ENCODE measurements around the gene SYMPK. TPM values are rescaled to one million over a fixed set of nuclear protein-coding genes. Genes with fewer than 3 reads are reported as not detected.
"Not testable (repeated sequence)": the region's sequence is repeated elsewhere in the genome, so short reads cannot be mapped to it uniquely, and the experiment has no call there.

The SYMPK gene
- total RNA-seq, 1 experiment from 2014 or later = 89.3 TPM

DNA sequence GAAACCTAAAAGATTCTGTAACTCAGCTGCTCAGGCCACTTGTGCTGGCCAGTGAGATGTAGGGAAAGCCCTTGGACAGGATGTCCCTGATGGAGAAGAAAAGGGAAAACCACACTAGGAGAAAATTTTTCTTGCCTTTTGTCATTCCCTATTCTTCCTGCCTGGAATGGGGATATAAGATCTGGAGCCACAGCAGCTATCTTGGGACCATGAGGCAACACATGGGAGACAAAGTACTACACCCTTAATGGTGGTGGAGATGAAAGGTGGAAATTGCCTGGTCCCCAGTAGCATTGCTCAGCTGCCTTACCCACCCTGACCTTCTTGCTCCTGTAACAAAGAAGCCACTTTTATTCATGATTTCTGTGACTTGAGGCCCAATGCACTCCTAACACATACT lies 57.2 kb downstream of the SYMPK start:
- no peak for DNase-seq (ENCODE audit: low read depth)

DNA sequence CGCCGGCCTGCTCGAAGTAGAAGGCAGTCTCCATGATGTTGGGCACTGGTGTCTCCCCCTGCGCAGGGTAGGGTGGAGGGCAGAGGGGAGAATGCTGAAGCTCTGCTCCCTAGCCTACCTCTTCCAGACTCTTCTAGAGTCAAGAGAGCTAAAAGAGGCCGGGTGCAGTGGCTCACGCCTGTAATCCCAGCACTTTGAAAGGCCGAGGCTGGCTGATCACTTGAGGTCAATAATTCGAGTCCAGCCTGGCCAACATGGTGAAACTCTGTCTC lies 58.1 kb downstream of the SYMPK start:
- no peak for DNase-seq (ENCODE audit: low read depth)

DNA sequence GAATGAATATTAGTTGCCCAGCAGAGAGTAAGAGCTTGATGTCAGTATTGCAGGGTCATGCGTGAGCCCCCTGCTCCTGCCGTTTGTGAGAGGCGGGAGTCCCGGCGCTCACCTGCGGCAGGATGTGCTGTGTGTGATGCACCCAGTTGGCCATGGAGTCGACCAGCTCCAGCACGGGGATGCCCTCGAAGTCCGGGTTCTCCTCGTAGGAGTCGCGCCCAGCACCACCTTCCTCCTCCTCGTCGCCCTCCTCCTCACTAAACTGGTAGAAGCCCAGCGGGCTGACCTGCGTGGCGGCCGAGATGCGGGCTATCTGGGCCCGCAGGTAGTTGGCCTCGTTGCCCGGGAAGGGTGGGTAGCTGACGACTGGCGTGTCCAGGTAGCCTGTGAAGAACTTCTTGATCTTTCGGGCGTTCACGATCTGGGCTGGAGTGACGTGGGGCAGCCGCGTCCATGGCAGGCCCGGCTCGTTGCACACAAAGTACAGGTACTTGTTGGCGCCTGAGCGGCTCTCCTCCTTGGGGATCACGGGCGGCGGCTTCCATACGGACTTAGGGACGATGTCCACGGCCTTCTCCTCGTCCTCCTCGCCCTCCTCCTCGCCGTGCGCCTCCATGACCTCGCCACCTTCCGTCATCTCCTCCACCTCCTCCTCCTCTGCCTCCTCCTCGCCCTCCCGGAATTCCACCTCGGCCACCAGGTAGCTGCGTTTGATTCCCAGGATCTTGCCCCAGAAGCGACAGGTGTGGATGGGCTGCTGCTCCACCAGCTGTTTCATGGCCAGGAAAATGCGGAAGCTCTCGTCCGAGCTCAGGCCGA lies 58.6 kb downstream of the SYMPK start:
- no peak for DNase-seq (ENCODE audit: low read depth)

DNA sequence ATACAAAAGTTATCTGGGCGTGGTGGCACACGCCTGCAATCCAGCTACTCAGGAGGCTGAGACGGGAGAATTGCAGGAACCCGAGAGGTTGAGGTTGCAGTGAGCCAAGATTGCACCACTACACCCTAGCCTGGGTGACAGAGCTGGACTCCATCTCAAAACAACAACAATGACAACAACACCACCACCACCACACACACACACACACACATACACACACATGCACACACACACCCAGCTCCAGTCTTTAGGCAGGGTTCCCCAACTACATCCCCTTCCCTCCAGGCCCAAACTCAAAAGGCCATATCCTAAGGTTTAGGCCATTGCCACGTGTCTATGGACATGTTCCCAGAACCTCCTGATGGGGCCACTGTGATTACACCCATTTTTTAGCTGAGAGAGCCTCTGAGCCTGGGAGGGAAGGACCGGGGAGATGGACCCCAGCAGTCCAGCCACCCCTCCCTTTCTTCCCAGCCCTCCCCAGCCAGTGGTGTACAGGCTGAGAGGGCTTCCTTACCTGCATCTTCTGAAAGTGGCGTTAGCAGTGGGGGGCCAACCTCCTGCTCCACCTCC lies 61.3 kb downstream of the SYMPK start:
- no peak for DNase-seq (ENCODE audit: low read depth)

DNA sequence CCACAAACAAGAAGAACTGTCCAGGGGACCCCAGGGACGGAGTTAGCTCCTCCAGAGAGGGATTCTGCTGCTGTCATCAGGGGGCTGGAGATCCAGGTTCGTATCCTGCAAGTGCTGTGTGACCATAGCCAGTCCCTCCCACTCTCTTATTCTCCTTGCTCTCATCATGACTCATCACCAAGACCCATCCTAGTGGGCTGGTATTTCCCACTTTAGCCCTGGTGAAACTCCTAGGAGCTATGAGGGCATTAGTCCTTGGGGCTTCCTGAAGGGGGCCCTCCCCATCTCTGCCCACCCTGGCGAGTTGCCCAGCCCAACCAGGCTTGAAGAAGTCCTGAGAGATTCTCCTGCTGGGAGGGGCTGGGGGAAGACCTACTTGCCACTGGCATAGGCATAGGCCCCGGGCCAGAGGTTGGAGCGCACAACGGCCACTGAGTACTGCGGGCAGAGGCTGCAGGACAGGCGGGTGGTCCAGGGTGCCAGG lies 62.8 kb downstream of the SYMPK start:
- peak; percentile 76 for DNase-seq (ENCODE audit: low read depth)

DNA sequence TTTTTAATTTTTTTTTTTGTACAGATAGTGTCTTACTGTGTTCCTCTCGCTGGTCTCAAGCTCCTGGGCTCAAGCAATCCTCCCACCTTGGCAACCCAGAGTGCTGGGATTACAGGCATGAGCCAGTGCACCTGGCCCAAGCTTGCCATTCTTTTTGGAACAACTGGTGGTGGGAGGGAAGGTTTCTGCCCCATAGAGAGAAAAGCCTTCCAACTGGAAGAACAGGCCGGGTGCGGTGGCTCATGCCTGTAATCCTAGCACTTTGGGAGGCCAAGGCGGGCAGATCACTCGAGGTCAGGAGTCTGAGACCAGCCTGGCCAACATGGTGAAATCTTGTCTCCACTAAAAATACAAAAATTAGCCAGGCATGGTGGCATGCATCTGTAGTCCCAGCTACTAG lies 63.4 kb downstream of the SYMPK start:
- DNase-seq (ENCODE audit: low read depth) = not testable (repeated sequence)

DNA sequence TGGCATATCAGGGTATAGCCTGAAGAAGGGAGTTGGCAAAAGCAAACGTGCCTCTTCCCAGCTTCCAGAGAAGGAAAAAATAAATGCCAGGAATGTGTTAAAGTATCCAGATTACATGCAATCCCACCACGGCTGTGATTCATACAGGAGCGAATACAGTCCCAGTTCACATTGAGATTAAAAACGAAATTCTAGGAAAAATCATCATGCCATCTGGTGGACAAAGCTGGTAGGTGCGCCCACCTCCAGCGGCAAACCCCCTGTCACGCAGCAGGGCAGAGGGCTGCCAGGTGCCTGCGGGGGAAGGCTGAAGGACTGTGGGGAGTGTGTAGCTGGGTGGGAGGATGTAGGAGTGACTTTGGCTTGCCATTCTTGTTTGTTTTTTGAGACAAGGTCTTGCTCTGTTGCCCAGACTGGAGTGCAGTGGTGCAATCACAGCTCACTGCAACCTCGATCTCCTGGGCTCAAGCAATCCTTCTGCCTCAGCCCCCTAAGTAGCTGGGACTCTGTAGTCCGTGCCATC lies 63.9 kb downstream of the SYMPK start:
- DNase-seq (ENCODE audit: low read depth) = peak; percentile 77

DNA sequence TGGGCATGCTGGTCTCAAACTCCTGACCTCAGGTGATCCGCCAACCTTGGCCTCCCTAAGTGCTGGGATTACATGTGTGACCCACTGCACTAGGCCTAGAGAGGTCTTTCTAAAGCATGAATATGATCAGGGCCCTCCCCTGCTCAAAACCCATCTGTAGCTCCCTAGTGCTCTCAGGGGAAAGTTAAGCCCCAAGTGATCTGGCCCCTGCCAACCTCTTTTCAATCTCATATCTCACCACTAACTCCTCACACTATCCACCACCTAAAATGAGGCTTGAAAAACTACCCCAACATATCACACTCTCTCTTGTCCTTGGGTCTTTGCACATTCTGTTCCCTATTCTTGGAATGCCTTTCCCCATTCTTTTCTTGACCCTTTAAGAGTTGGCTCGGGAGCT lies 68.3 kb downstream of the SYMPK start:
- no peak for DNase-seq (ENCODE audit: low read depth)

DNA sequence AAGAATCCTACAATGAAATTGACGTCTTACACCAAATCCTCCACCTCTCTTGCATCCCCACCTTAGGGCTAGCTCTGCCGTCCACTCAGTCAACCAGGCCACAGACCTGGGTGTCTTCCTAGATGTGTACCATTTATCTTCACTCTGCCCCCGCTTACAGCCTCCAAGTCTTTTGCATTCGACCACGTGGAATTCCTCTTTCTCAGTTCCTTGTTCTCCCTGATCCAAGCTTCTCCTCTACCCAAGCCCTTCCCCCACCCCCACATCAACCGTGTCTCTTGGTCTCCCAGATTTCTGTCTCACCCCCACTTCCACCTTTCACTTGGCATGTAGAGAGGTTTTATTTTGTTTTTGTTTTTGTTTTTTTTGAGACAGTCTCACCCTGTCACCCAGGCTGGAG lies 69.1 kb downstream of the SYMPK start:
- no peak for DNase-seq (ENCODE audit: low read depth)

DNA sequence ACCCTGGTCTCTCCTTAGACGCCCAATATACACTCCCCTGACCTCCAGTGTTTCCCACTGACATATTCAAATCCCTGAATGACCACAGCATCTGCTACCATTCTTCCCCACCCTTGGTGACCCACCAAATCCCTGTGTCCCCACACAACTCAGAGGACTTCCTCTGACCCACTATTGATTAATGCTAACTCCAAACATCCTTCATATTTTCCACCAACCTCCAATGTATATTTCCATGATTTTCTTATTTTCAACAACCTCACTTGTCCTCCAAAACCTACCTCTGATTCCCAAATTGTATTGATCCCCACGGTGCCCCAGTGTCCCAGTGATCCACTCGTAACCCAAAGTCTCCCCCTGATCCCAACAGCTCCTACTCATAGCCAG lies 69.8 kb downstream of the SYMPK start:
- no peak for DNase-seq (ENCODE audit: low read depth)

DNA sequence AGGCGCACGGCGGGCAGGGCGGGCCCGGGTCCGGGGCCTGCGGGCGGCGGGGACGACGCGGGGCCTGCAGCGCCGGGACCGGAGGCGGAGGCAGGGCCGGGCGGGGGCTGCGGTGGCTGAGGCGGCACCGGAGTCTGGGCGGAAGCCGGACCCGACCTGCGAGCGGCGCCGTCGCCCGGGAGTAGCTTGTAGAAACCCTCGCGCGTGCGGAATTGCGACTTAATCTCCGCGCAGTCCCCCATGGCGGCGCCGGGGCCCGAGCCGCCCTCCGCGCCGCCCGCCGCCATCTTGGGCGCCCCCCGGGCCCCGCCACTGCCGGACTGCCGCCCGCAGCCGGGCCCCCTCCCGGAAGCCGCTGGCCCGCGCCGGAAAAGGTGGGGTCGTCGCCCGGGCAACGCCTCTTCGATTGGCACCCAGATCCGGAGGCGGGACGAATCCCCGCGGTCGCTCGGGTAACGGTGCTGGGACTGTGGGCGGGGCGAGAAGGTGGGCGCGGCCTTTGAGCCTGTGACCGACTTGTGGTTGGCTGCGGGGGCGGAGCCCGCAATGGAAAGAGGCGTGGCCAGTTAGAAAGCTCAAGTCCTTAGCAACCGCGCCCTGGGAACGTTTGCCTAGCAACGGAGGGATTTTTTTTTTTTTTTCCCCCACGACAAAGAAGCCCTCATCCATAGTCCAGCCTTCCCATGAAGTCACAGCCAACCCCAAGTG lies 70.3 kb downstream of the SYMPK start, which contains the start of gene DMWD:
Gene DMWD, minus strand, starts transcription at position 376 of the 708 bp plus-strand sequence. Its CDS starts 89 bp downstream, at position 287.
- DNase-seq (ENCODE audit: low read depth) = peak; percentile 98

DNA sequence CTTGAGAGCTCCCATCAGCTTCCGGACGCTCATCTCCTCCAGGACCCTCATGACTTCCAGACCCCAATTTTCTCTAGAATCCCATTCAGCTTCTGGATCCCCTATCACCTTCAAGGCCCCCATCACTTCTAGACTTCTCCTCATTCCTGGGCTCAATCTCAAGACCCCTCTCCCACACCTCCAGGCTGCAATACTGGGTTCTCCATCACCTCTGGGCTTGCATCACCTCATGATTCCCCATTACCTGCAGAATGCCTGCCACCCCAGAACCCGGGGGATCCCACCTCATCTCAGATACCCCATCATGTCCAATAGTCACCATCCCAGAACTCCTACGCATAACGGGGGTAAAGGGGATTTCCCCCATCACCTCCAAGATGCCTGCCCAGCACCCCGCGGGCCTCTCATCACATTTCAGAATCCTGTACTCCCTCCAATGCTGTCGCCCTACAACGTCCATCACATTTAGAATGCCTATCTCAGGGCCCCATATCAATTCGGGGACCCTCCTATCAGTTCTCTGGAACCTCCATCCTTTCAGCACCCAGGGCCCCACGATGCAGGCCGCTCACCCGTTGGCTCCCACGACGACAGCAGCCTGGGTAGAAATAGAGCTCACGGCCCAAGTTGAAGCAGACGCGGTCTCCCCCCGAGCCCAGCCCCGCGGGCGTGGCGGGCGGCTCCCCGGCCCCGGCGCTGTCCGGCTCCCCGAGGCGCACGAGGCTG lies 71.0 kb downstream of the SYMPK start:
- no peak for DNase-seq (ENCODE audit: low read depth)

DNA sequence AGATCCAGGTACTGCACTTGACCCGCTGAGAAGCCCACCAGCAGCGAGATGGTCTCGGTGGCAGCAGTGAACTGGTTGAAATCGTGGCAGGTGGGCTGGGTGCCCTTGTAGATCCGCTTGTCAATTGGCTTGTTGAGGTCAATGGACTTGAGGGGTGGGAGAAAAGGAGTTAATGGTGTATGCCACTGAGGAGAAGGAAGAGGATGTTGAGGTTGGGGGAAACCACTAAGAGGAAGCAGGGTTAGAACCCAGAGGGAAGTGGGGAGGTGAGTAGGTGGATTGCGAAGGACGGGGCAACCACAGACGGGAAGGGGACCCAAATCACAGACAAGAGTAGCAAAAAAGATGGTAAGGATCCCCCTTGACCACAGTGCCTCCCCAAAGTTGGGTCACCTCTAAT lies 72.0 kb downstream of the SYMPK start:
- DNase-seq (ENCODE audit: low read depth) = no peak

DNA sequence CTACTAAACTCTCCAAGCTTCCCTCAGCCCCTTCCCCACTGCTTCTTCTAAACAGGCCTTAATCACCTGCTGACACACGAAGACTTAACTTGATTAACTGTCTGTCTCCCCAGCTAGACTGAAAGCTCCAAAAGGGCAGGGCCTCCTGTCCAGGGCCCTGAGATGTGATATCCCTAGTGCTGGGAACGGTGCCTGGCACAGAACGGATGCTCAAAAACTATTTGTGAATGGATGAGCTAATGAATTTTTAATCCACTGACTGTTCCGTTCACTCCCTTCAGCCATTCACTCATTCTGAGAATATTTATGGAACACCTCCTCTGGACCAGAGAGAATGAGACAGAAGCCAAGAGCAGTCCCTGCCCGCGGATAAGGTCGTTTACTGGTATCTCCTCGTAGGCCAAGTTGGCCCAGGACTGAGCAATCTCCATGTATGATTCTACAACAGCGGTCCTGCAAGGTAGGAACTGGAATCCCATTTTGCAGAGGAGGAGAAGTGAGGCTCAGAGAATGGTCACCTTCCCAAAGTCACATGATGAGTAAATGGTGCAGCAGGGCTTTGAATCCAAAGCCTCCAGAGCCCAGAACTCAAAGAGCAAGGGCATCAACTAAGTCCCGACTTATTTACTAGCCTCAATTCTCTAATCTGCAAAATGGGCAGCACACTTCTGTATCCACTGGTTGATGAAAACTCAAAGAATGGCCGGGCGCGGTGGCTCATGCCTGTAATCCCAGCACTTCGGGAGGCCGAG lies 73.7 kb downstream of the SYMPK start:
- no peak for DNase-seq (ENCODE audit: low read depth)

DNA sequence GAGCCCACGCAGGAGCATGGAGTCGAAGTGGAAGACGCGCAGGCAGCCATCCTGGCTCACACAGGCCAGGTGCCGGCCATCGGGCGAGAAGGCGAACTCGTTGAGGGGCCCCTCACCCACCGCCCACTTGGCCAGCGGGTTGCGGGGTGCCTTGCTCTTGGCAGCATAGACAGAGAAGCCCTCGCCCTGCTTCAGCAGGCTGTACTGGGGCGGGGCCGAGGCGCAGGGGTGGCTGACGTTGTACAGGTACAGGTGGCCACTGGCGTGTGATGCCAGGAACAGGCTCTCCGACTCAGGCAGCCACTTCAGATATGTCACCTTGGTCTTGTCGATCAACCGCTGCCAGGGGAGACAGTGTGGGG lies 76.4 kb downstream of the SYMPK start:
- no peak for DNase-seq (ENCODE audit: low read depth)

DNA sequence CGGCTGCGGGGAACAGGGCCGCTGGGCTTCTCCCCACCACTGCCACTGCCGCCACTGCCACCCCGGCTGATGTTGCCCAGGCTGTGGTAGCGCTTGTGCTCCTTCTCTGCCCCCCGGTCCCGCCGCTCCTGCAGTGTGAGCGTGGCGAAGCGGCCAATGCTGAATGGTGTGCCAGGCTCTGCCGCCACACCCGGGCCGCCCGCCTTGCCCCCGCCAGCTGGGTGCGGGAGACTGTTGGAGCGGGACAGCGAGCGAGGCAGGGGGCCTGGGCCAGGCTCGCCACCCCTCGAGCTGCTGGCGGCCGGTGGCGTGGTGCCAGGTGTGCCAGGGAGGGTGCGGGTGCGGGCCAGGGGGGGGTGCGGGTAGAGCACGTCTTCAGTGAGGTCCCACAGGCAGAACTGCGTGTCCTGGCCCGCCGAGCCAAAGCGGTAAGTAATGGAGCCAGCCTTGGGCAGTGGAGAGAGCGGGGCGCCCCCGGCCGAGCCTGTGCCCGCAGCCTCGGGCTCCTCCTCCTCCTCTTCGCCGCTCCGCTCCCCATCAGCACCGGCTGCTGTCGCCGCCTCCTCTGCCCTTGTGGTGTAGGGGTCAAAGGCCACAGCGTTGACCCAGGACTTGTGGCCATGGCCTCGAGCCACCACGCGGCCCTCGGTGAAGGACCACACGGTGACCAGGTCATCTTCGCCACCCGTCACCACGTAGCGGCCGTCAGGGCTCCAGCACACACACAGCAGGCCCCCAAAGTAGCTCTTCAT lies 77.0 kb downstream of the SYMPK start:
- no peak for DNase-seq (ENCODE audit: low read depth)

DNA sequence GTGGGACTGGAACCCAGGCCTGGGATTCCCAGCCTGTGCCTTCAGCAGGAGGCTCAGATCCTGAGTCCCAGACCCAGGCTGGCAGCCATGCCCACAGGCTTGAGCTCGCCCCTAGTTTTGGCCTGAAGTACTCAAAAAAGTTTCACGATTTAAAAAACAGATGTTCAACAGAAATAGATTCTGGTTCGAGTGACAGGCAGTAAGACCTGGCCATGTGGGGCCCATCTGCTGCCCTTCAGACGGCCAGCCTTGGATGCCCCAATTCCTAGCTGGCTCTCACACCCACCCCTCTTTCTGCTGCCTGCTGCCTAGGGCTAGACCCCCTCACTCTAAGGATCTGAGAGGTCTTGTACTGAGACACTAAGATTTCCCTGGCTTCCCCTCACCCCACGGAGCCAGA lies 77.8 kb downstream of the SYMPK start:
- no peak for DNase-seq (ENCODE audit: low read depth)

DNA sequence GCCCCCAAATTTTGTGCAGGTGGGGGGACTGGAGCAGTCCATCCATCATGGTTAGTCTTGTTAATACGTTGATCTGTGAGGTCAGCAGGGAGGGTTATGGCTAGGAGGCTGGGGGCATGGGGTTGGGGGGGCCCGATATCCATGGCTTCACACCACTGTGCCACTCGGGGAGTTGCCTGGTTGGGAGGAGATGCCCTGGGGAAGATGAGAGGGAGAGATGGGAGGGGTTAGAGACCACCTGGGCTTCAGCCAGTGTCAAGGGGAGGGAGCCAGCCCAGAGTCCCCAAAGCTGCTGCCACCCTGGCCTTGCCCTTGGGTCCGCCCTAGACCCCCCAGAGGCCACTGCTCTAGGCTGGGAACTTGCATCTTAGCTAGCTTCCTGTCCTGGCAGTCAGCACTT lies 78.9 kb downstream of the SYMPK start:
- no peak for DNase-seq (ENCODE audit: low read depth)

DNA sequence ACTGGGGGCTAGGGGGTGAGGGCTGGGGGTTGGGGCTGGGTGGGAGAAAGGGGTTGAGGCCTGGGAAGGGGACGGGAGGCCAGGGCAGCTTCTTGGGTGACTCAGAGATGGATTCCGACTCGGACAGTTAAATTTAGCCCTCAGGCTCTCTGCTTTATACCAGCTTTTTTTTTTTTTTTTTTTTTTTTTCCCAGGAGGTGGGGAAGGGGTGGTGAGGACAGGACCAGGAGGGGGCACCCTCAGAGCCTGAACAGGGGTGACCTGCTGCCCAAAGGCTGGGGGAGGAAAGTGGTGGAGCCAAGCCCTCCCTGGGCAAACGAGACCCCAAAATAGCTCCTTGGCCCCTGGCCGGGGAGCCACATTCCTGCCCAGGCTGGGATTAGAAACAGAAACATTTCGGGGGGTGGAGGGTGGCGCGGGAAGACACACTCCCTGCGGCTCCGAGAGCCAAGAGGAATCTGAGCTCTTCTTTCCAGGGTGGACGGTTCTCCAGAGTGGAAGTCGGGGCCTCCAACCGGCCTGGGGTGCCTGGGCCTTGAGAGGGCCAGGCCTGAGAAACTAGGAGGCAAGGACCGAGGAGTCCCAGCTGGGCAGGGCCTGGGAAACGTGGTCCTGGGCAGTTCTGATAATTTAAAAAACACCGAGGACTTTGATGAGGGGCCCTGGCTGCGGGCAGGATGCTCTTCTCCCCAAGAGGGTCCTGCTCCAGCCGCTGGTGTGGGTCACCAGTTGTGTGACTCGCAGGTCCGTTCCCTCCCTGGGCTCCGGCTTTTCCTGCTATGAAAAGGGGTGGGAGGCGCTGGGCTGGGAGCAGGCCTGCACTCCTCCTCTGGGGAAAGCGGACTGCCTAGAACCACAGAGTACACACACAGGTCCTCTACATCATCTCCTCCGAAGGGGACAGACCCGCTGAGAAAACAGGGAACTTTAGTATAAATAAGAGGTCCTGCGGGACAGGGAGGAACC lies 79.8 kb downstream of the SYMPK start:
- no peak for DNase-seq (ENCODE audit: low read depth)
